Measurements from ENCODE around the gene PLEKHG3.

PLEKHG3 gene

GRCh38 chr14:64790478-64790877, 86.3 kb downstream of the PLEKHG3 start:
- no peak for FAIRE-seq

GRCh38 chr14:64792231-64792630, 88.0 kb downstream of the PLEKHG3 start:
- no peak for FAIRE-seq

- no peak for FAIRE-seq
Measured at GRCh38 chr14:64792871-64793560, 88.8 kb downstream of the PLEKHG3 start.

- no peak for FAIRE-seq
Measured at GRCh38 chr14:64795211-64795610, 91.0 kb downstream of the PLEKHG3 start.

- no peak for FAIRE-seq
Measured at GRCh38 chr14:64795921-64796320, 91.7 kb downstream of the PLEKHG3 start.

GRCh38 chr14:64796369-64796768, 92.1 kb downstream of the PLEKHG3 start:
- no peak for FAIRE-seq

- no peak for FAIRE-seq
Measured at GRCh38 chr14:64799555-64799954, 95.3 kb downstream of the PLEKHG3 start.
